SU-DHL-6 (cell line): ENCODE results near the gene MRGPRD.

Experiments
- H2AFZ ChIP-seq: fragments of 200-600 bp; sonication (generic); 2 replicates; pipeline ENCODE4 v1.6.1; 2014; ENCODE audit warnings: low read depth, mild to moderate bottlenecking, moderate library complexity, mixed read lengths, antibody characterized with exemption, low read length; ENCODE audit not compliant: severe bottlenecking
- H3F3A ChIP-seq: fragments of 200-600 bp; shearing (Covaris generic); 2 replicates; pipeline ENCODE4 v1.6.0; 2016; ENCODE audit warnings: antibody characterized with exemption, mild to moderate bottlenecking; ENCODE audit not compliant: insufficient read depth
- H3K27ac ChIP-seq: fragments of 200-600 bp; sonication (generic); 2 replicates; pipeline ENCODE4 v1.5.1; 2016; ENCODE audit warnings: low read depth, mild to moderate bottlenecking, low read length, moderate library complexity, mixed read lengths
- H3K27me3 ChIP-seq: fragments of 200-600 bp; sonication (generic), shearing (Covaris generic); 2 replicates; pipeline ENCODE4 v1.6.0; 2014; ENCODE audit warnings: mild to moderate bottlenecking, low read length
- H3K36me3 ChIP-seq: fragments of 200-600 bp; sonication (generic); 2 replicates; pipeline ENCODE4 v1.6.1; 2014; ENCODE audit warnings: mild to moderate bottlenecking, low read length, mixed read lengths
- H3K4me2 ChIP-seq: fragments of 300-600, 200-600 bp; shearing (Covaris generic), sonication (generic); 2 replicates; pipeline ENCODE4 v1.6.0; 2014; ENCODE audit warnings: low read length, low read depth, mild to moderate bottlenecking; ENCODE audit not compliant: poor library complexity, severe bottlenecking
- H3K4me3 ChIP-seq: fragments of 200-600 bp; sonication (generic); 2 replicates; pipeline ENCODE4 v1.5.1; 2014; ENCODE audit warnings: antibody characterized with exemption, low read length, mild to moderate bottlenecking, mixed read lengths; ENCODE audit not compliant: insufficient read depth, poor library complexity, severe bottlenecking
- H3K79me2 ChIP-seq: fragments of 200-600 bp; sonication (generic); 2 replicates; pipeline ENCODE4 v1.6.1; 2014; ENCODE audit warnings: mild to moderate bottlenecking, low read length, moderate library complexity; ENCODE audit not compliant: insufficient read depth
- H3K9ac ChIP-seq: fragments of 200-600 bp; sonication (generic); 2 replicates; pipeline ENCODE4 v1.7.0; 2014; ENCODE audit warnings: mild to moderate bottlenecking, low read length
- H3K9me2 ChIP-seq: fragments of 200-600 bp; sonication (generic); replicated peaks from 2 replicates; pipeline ENCODE4 v1.6.1; 2014; ENCODE audit warnings: low read length; ENCODE audit not compliant: insufficient read depth
- H3K9me3 ChIP-seq: fragments of 200-600 bp; sonication (generic); 2 replicates; pipeline ENCODE4 v1.6.1; 2014; ENCODE audit warnings: low read length, mixed read lengths; ENCODE audit not compliant: insufficient read depth
- H4K20me1 ChIP-seq: fragments of 200-600 bp; sonication (generic); 2 replicates; pipeline ENCODE4 v1.6.1; 2014; ENCODE audit warnings: low read depth, mild to moderate bottlenecking, antibody characterized with exemption, low read length, moderate library complexity, mixed read lengths
- EZH2phosphoT487 ChIP-seq: fragments of 200-600 bp; sonication (generic), shearing (Covaris generic); conservative IDR thresholded peaks from 2 replicates; pipeline ENCODE4 v1.6.1; 2018; ENCODE audit warnings: mild to moderate bottlenecking, antibody characterized with exemption, low read length, moderate library complexity, mixed read lengths
- TF ChIP-seq, protein P1 (sequence below): fragments of 200-600 bp; sonication (generic); IDR thresholded peaks from one replicate; pipeline ENCODE4 v1.5.1; 2017; ENCODE audit warnings: antibody characterized with exemption, mild to moderate bottlenecking, low read length, moderate library complexity; ENCODE audit not compliant: insufficient read depth, poor library complexity, severe bottlenecking

The MRGPRD gene

DNA sequence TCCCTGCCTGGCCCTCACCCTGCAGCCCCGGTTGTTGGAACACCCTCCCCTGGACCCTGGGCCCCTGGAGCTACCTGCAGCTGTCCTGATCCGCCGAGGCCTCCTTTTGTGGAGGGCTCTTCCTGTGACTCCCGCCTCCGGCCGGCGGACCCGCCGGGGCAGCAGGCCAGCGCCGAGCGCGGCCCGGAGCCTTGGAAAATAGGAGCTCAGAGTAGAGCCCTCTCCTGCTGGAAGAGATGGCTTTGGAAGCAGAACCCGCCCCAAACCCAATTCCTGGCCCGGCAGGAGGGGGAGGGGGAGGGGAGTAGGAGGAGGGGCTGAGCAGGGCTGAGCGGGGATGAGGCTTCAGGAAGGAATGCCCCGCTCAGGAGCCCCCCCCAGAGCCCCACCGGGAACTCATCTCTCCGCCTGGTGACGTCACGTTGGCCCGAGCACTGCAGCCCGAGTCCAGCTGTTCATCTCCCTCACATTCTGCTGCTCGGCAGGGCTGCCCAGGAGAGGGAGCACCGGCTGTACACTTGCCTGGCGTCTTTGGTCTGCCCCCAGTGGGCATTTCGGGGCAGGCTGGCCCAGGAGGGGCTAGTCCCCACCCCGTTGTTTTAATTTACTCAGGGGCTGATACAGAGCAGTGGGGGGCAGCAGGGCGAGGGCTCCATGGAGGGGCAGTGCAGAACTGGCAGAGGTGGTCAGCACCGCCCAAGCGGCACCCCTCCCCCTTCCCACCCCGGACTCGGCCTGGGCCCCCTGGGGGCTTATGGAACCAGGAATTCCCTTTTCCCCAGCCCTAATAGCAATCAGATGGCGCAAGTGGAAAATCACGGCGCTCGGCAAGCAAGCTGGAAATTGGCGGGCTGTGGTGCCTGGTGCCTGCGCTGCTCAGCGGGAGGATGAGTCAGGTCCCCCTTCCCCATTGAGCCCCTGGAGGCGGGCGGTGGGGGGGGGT lies 32.5 kb upstream of the MRGPRD start, which contains the start of gene MRGPRF:
Gene MRGPRF (minus strand): TSS at position 238 of the 943 bp plus-strand sequence. CDS start 3,345 bp downstream, outside the sequence.
- no peaks in the 10 kb centered on the region for H4K20me1 ChIP-seq
- TF ChIP-seq EZH2phosphoT487: no peak
- TF ChIP-seq, protein P1, sequence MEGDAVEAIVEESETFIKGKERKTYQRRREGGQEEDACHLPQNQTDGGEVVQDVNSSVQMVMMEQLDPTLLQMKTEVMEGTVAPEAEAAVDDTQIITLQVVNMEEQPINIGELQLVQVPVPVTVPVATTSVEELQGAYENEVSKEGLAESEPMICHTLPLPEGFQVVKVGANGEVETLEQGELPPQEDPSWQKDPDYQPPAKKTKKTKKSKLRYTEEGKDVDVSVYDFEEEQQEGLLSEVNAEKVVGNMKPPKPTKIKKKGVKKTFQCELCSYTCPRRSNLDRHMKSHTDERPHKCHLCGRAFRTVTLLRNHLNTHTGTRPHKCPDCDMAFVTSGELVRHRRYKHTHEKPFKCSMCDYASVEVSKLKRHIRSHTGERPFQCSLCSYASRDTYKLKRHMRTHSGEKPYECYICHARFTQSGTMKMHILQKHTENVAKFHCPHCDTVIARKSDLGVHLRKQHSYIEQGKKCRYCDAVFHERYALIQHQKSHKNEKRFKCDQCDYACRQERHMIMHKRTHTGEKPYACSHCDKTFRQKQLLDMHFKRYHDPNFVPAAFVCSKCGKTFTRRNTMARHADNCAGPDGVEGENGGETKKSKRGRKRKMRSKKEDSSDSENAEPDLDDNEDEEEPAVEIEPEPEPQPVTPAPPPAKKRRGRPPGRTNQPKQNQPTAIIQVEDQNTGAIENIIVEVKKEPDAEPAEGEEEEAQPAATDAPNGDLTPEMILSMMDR: no peak
- H3K9me2 ChIP-seq: no peaks in the 10 kb centered on the region
- H3K4me3 ChIP-seq: no peak within 1 kb of the TSS
- H3K27ac ChIP-seq: no peak within 1 kb of the TSS
- no peaks in the 10 kb centered on the region for H3K79me2 ChIP-seq
- no peak within 1 kb of the TSS for H3K4me2 ChIP-seq
- no peaks in the 10 kb centered on the region for H3K27me3 ChIP-seq
- H2AFZ ChIP-seq: no peak within 1 kb of the TSS
- H3K9me3 ChIP-seq: no peaks in the 10 kb centered on the region
- no peaks in the 10 kb centered on the region for H3K36me3 ChIP-seq
- H3F3A ChIP-seq: no peaks in the 10 kb centered on the region
- H3K9ac ChIP-seq: no peak within 1 kb of the TSS

- Histone ChIP-seq H3K79me2 (no peaks in the 10 kb centered on the region), H3K4me3 (no peak overlapping the region), H3K9me3 (no peaks in the 10 kb centered on the region), H3K9ac (no peak overlapping the region), H3F3A (no peaks in the 10 kb centered on the region), H3K27me3 (no peaks in the 10 kb centered on the region), H3K4me2 (no peak overlapping the region), H3K27ac (no peak overlapping the region), H3K36me3 (no peaks in the 10 kb centered on the region), H4K20me1 (no peaks in the 10 kb centered on the region), H3K9me2 (no peaks in the 10 kb centered on the region), H2AFZ (no peak overlapping the region)
- TF ChIP-seq, protein P1: no peak
- TF ChIP-seq EZH2phosphoT487: no peak
Observed at GRCh38 chr11:69012092-69013008, 31.6 kb upstream of the MRGPRD start.

DNA sequence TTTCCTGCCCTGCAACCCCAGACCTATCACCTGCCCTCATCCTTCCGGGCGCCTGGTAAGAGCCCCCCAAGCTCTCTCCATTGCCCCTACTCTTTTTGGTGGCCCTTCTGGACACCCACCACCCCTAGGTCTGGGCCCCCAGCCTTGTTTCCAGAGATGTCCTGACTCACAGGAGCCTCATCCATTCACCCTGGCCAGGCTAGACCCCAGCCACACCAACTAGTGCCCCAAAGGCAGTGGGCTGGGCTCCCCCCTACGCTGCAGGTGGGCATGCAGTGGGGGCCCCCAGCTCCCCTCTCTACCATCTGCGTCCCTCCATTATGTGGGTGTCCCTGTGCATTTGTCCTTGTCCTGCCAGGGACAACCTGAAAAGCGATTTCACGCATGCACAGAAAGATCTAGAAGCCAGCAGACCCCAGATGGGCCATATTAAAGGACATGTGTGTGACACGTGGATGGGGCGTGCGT lies 30.9 kb upstream of the MRGPRD start:
- Histone ChIP-seq H3K9me2 (no peaks in the 10 kb centered on the region), H4K20me1 (no peaks in the 10 kb centered on the region), H2AFZ (no peak overlapping the region), H3K27me3 (no peaks in the 10 kb centered on the region), H3F3A (no peaks in the 10 kb centered on the region), H3K9ac (no peak overlapping the region), H3K4me3 (no peak overlapping the region), H3K36me3 (no peaks in the 10 kb centered on the region), H3K79me2 (no peaks in the 10 kb centered on the region), H3K4me2 (no peak overlapping the region), H3K9me3 (no peaks in the 10 kb centered on the region), H3K27ac (no peak overlapping the region)
- TF ChIP-seq, protein P1: no peak
- no peak for TF ChIP-seq EZH2phosphoT487
